Measurements from ENCODE around the gene BICC1. TPM values are rescaled to one million over a fixed set of nuclear protein-coding genes. Genes with fewer than 3 reads are reported as not detected.

The BICC1 gene
- total RNA-seq, 2 donors from 2014 or later: 0.27 to 0.40 TPM

GRCh38 chr10:58776568-58777318, 264.1 kb downstream of the BICC1 start:
- Histone ChIP-seq H3K27me3 (ENCODE audit: control insufficient read depth, insufficient read depth, low read length, poor library complexity, severe bottlenecking) (no peaks in the 10 kb centered on the region), H3K9ac (ENCODE audit: extremely low read depth, low read length, poor library complexity, severe bottlenecking) (no peak overlapping the region), H3K4me3 (ENCODE audit: low read length) (no peak overlapping the region), H3K9me3 (ENCODE audit: control insufficient read depth, low read length) (no peaks in the 10 kb centered on the region), H3K27ac (ENCODE audit: low read depth, low read length) (no peak overlapping the region), H3K36me3 (ENCODE audit: control insufficient read depth, insufficient read depth, low read length) (no peaks in the 10 kb centered on the region), H3K4me1 (ENCODE audit: control insufficient read depth, insufficient read depth, low read length) (no peaks in the 10 kb centered on the region)
- Mint-ChIP-seq H3K27me3 (ENCODE audit: insufficient read depth) (no peaks in the 10 kb centered on the region), H3K27ac (no peak overlapping the region), H3K9me3 (no peaks in the 10 kb centered on the region), H3K4me1 (no peaks in the 10 kb centered on the region), H3K4me3 (no peak overlapping the region), H3K36me3 (ENCODE audit: low read depth) (no peaks in the 10 kb centered on the region)
- no peak for TF ChIP-seq CTCF (conservative IDR thresholded peaks at IDR 0.05)
- DNase-seq: no peak
- 88 to 96% methylated on average over 3 to 5 of the region's 5 CpGs for WGBS, 2 experiments (ENCODE audit: insufficient coverage in 1 of 2, insufficient read length in 1 of 2)

GRCh38 chr10:58778966-58779365, 266.3 kb downstream of the BICC1 start:
- no peak overlapping the region for H3K9ac ChIP-seq (ENCODE audit: extremely low read depth, low read length, poor library complexity, severe bottlenecking)
- H3K27me3 Mint-ChIP-seq (ENCODE audit: insufficient read depth): no peaks in the 10 kb centered on the region
- no peak overlapping the region for H3K4me3 Mint-ChIP-seq
- no peaks in the 10 kb centered on the region for H3K9me3 ChIP-seq (ENCODE audit: control insufficient read depth, low read length)
- no peak overlapping the region for H3K27ac Mint-ChIP-seq
- H3K36me3 ChIP-seq (ENCODE audit: control insufficient read depth, insufficient read depth, low read length): no peaks in the 10 kb centered on the region
- no peaks in the 10 kb centered on the region for H3K27me3 ChIP-seq (ENCODE audit: control insufficient read depth, insufficient read depth, low read length, poor library complexity, severe bottlenecking)
- WGBS, 2 experiments (ENCODE audit: insufficient coverage in 1 of 2, insufficient read length in 1 of 2): 86 to 91% methylated on average over 1 to 2 of the region's 2 CpGs
- H3K27ac ChIP-seq (ENCODE audit: low read depth, low read length): no peak overlapping the region
- no peak for TF ChIP-seq CTCF (conservative IDR thresholded peaks at IDR 0.05)
- DNase-seq: no peak
- no peak overlapping the region for H3K4me3 ChIP-seq (ENCODE audit: low read length)
- no peaks in the 10 kb centered on the region for H3K36me3 Mint-ChIP-seq (ENCODE audit: low read depth)
- H3K4me1 Mint-ChIP-seq: peaks cover 13% of the 10 kb centered on the region
- no peaks in the 10 kb centered on the region for H3K9me3 Mint-ChIP-seq
- H3K4me1 ChIP-seq (ENCODE audit: control insufficient read depth, insufficient read depth, low read length): peaks cover 4% of the 10 kb centered on the region

- no peak for DNase-seq
- Histone ChIP-seq H3K27me3 (ENCODE audit: control insufficient read depth, insufficient read depth, low read length, poor library complexity, severe bottlenecking) (no peaks in the 10 kb centered on the region), H3K4me3 (ENCODE audit: low read length) (no peak overlapping the region), H3K27ac (ENCODE audit: low read depth, low read length) (no peak overlapping the region), H3K9ac (ENCODE audit: extremely low read depth, low read length, poor library complexity, severe bottlenecking) (no peak overlapping the region), H3K4me1 (ENCODE audit: control insufficient read depth, insufficient read depth, low read length) (peaks cover 4% of the 10 kb centered on the region), H3K9me3 (ENCODE audit: control insufficient read depth, low read length) (no peaks in the 10 kb centered on the region), H3K36me3 (ENCODE audit: control insufficient read depth, insufficient read depth, low read length) (no peaks in the 10 kb centered on the region)
- 78 to 88% methylated on average over 1 to 5 of the region's 5 CpGs for WGBS, 2 experiments (ENCODE audit: insufficient coverage in 1 of 2, insufficient read length in 1 of 2)
- no peak for TF ChIP-seq CTCF (conservative IDR thresholded peaks at IDR 0.05)
- Mint-ChIP-seq H3K36me3 (ENCODE audit: low read depth) (no peaks in the 10 kb centered on the region), H3K4me1 (peaks cover 13% of the 10 kb centered on the region), H3K27ac (no peak overlapping the region), H3K9me3 (no peaks in the 10 kb centered on the region), H3K4me3 (no peak overlapping the region), H3K27me3 (ENCODE audit: insufficient read depth) (no peaks in the 10 kb centered on the region)
These were observed 266.9 kb downstream of the BICC1 start for GRCh38 chr10:58779594-58779993.

Measured in endodermal cell (in vitro differentiated cells).